ENCODE results near the gene LCP2.
A peak's percentile ranks its signal among the peaks of the same experiment; 100 is the strongest.

Gene LCP2

DNA sequence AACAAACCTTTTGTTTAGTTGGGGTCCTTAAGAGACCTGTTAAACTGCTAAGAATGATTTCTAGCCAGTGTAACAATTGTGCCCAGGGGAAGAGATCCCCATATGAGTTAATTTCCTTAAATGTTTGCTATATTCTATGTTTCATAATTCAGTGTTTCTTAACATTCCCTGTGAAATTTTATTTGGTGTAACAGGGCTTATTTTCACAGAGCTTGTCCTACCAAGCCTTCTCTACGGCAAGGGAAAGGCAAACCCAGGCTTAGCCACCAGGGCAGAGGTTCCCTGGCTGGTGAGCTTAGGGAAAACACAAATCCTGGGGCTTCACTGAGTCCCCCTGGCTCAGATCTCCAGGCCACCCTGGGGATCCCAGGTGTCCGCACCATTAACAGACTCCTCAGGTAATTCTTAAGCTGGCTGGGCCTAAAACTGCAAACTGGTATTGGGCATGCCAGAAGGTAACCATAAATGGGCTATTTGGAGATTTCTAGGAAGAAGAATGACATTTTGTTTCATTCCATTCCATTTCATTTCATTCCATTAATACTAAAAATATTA lies 17.0 kb upstream of the LCP2 start:
- H3K9ac ChIP-seq (ENCODE audit: low read length), result peak overlapping the region; percentile 47
- H3K4me3 ChIP-seq (ENCODE audit: low read length), result no peak overlapping the region
- peaks cover 52% of the 10 kb centered on the region for H3K4me1 ChIP-seq (ENCODE audit: control insufficient read depth, insufficient read depth, low read length)
- no peaks in the 10 kb centered on the region for H3K9me3 ChIP-seq (ENCODE audit: control insufficient read depth, low read length)
- no peak for DNase-seq (ENCODE audit: low read depth)
- H3K36me3 ChIP-seq (ENCODE audit: control insufficient read depth, insufficient read depth, low read length, severe bottlenecking), result no peaks in the 10 kb centered on the region
- peaks cover 20% of the 10 kb centered on the region for H3K27me3 ChIP-seq (replicated peaks; ENCODE audit: control insufficient read depth, insufficient read depth, low read length)

DNA sequence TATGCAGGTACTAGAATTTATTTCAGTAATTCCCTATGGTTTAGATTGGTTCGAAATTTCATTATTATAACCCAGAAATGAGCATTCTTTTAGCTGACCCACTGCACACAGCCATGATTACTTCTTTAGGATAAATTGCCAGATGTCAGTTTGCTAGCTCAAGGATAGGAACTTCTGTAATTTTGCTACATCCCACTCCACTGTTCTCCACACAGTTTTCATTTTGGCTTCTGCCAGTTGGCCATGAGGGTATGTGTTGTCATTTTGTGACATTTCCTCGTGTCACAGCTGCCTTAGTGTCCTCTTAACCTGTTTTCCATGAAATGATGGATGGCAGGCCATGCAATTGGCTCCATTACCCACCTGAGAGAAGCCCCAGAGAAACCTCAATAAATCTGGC lies 16.2 kb upstream of the LCP2 start:
- no peak for DNase-seq (ENCODE audit: low read depth)
- Histone ChIP-seq H3K4me3 (ENCODE audit: low read length) (no peak overlapping the region), H3K9ac (ENCODE audit: low read length) (no peak overlapping the region), H3K27me3 (replicated peaks; ENCODE audit: control insufficient read depth, insufficient read depth, low read length) (peaks cover 12% of the 10 kb centered on the region), H3K4me1 (ENCODE audit: control insufficient read depth, insufficient read depth, low read length) (peaks cover 55% of the 10 kb centered on the region), H3K36me3 (ENCODE audit: control insufficient read depth, insufficient read depth, low read length, severe bottlenecking) (no peaks in the 10 kb centered on the region), H3K9me3 (ENCODE audit: control insufficient read depth, low read length) (no peaks in the 10 kb centered on the region)

DNA sequence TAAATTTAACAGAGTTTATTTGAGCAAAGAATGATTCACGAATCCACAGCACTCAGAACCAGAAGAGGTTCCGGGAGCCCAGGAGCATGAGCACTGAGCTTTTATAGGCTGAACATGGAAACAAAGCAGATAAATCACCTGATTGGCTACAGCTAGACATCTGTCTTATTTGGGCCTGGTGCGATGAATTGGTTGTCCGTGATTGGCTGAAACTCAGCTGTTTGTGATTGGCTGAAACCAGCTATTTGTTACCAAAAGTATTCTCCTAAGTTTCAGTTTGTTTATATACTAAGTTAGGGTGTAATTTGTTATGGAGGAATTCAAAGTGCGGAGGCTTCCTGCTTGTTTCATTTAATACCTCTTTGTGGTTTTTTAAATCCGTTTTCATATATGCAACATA lies 15.8 kb upstream of the LCP2 start:
- no peak for DNase-seq (ENCODE audit: low read depth)
- peaks cover 9% of the 10 kb centered on the region for H3K27me3 ChIP-seq (replicated peaks; ENCODE audit: control insufficient read depth, insufficient read depth, low read length)
- H3K9ac ChIP-seq (ENCODE audit: low read length), result no peak overlapping the region
- H3K9me3 ChIP-seq (ENCODE audit: control insufficient read depth, low read length), result no peaks in the 10 kb centered on the region
- H3K4me3 ChIP-seq (ENCODE audit: low read length), result no peak overlapping the region
- no peaks in the 10 kb centered on the region for H3K36me3 ChIP-seq (ENCODE audit: control insufficient read depth, insufficient read depth, low read length, severe bottlenecking)
- peaks cover 55% of the 10 kb centered on the region for H3K4me1 ChIP-seq (ENCODE audit: control insufficient read depth, insufficient read depth, low read length)

DNA sequence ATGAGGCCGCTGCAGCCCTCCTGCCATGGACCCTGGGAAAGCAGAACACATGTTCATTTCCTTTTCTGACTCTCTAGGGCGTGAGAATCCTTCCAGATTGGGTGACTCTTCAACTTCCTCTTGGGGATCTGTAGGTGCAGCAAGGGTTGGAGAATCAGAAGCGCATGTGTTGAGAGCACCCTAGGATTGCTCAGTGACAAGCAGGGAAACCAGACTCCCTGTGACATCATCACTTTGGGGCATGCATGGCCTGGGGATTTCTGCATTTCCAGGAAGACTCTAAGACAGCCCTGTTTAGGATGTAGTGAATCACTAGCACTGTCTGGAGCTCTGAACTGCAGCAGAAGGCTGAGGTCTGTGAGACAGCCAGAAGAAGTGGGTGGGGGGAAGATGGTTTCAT lies 15.1 kb upstream of the LCP2 start:
- Histone ChIP-seq H3K9ac (ENCODE audit: low read length) (no peak overlapping the region), H3K4me1 (ENCODE audit: control insufficient read depth, insufficient read depth, low read length) (peaks cover 57% of the 10 kb centered on the region), H3K27me3 (replicated peaks; ENCODE audit: control insufficient read depth, insufficient read depth, low read length) (peaks cover 3% of the 10 kb centered on the region), H3K4me3 (ENCODE audit: low read length) (no peak overlapping the region), H3K36me3 (ENCODE audit: control insufficient read depth, insufficient read depth, low read length, severe bottlenecking) (no peaks in the 10 kb centered on the region), H3K9me3 (ENCODE audit: control insufficient read depth, low read length) (no peaks in the 10 kb centered on the region)
- DNase-seq (ENCODE audit: low read depth), result no peak

DNA sequence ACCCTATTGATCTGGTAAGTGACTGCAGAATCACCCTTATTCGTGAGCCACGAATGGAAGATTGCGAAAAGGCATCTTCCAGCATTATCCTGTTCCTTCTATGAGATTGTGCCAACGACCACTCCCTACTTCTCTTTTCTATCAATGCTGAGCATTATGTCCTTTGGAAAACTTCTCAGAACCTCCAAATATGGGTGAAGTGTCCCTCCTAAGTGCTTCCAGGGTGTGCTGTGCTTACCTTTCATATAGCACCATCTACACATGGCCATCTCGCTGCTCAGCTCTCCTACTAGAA lies 14.7 kb upstream of the LCP2 start:
- H3K9me3 ChIP-seq (ENCODE audit: control insufficient read depth, low read length), result no peaks in the 10 kb centered on the region
- H3K36me3 ChIP-seq (ENCODE audit: control insufficient read depth, insufficient read depth, low read length, severe bottlenecking), result no peaks in the 10 kb centered on the region
- H3K4me1 ChIP-seq (ENCODE audit: control insufficient read depth, insufficient read depth, low read length), result peaks cover 62% of the 10 kb centered on the region
- peaks cover 3% of the 10 kb centered on the region for H3K27me3 ChIP-seq (replicated peaks; ENCODE audit: control insufficient read depth, insufficient read depth, low read length)
- H3K9ac ChIP-seq (ENCODE audit: low read length), result no peak overlapping the region
- no peak overlapping the region for H3K4me3 ChIP-seq (ENCODE audit: low read length)
- DNase-seq (ENCODE audit: low read depth), result no peak

DNA sequence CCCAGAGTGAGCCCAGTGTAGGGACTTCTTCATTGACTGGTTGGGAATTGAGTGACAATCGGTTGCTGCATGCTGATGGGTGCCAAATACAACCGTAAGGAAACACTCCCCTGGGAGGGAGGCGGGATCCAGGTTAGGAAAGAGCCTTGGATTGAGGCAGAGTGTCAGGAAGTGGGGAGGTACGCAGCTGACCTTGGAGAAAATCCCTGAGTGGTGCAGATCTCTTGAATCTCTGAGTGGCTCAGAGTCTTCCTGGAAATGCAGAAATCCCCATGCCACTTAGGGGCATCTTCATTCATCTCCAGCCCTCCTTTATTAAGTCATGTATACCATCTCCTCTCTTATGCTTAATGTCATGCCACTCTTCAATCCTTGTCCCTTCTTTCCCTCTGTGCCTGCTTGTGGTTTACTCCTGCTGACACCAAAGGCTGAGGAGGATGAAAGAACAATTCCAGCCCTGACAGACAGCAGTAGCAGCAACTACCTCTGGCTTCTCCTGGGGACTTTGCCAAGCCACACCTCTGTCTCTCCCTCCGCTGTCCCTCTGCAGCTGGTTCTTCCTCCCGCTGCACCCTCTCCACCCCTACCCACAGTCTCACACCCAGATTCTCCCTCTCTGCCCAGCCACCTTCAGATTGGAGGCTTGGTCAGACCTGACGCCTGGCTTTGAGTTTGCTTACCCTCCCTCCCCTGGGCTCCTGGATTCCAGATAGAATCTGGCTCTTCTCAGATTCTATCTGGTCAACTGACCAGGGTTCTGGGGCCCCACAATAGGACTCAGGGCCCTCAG lies 14.1 kb upstream of the LCP2 start:
- Histone ChIP-seq H3K9me3 (ENCODE audit: control insufficient read depth, low read length) (no peaks in the 10 kb centered on the region), H3K27me3 (replicated peaks; ENCODE audit: control insufficient read depth, insufficient read depth, low read length) (peaks cover 3% of the 10 kb centered on the region), H3K36me3 (ENCODE audit: control insufficient read depth, insufficient read depth, low read length, severe bottlenecking) (no peaks in the 10 kb centered on the region), H3K4me3 (ENCODE audit: low read length) (no peak overlapping the region), H3K4me1 (ENCODE audit: control insufficient read depth, insufficient read depth, low read length) (peaks cover 67% of the 10 kb centered on the region), H3K9ac (ENCODE audit: low read length) (no peak overlapping the region)
- no peak for DNase-seq (ENCODE audit: low read depth)

DNA sequence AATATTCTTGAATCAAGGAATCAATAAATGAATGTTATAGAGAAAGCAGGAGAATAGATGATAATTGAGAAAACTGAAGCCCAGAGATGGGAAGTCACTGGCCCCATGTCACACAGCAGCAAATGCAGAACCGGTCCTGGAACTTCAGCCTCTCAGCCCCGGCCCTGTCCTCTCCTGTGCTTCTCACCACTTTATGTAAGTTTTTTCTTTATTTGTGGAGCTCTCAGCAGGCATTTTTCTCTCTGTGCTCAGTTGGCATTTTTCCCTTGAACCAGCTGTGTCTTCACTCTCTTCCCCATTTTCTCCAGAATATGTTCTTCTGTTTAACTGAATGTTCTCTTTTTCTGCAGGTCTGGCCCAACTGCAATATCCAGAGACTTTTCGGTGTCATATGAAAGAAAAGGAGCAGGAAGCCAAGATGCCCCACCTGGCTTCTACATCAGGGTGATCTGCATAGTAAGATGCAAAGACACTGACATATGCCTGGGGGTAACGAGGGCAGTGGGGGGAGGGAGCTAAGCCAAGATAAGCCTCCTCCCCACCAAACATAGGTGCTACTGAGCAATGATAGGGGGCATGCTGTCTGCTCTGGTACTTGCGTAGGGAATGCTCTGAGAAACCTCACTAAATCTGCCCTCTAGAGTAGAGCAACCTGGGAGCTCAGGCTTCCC lies 12.8 kb upstream of the LCP2 start:
- H3K4me3 ChIP-seq (ENCODE audit: low read length), result no peak overlapping the region
- no peaks in the 10 kb centered on the region for H3K9me3 ChIP-seq (ENCODE audit: control insufficient read depth, low read length)
- H3K27me3 ChIP-seq (replicated peaks; ENCODE audit: control insufficient read depth, insufficient read depth, low read length), result peaks cover 3% of the 10 kb centered on the region
- H3K36me3 ChIP-seq (ENCODE audit: control insufficient read depth, insufficient read depth, low read length, severe bottlenecking), result no peaks in the 10 kb centered on the region
- peak overlapping the region; percentile 20 for H3K9ac ChIP-seq (ENCODE audit: low read length)
- H3K4me1 ChIP-seq (ENCODE audit: control insufficient read depth, insufficient read depth, low read length), result peaks cover 73% of the 10 kb centered on the region
- DNase-seq (ENCODE audit: low read depth), result no peak

DNA sequence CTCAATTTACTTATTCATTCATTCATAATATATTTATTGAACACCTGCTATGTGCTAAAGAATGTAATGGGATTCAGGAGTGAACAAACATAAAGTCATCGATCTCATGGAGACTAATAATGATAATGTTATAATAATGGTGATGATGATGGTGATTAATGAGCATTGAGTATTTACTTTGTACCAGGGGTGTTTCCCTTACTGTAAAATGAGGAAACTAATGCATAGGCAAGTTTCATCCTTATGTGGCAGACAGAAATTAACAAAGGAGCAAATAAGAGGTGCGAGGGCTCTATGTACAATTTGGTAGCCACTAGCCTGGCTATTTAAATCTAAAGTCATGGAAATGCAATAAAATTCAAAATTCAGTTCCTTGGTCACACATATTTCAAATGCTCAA lies 11.1 kb upstream of the LCP2 start:
- H3K27me3 ChIP-seq (replicated peaks; ENCODE audit: control insufficient read depth, insufficient read depth, low read length), result peaks cover 3% of the 10 kb centered on the region
- DNase-seq (ENCODE audit: low read depth), result no peak
- no peak overlapping the region for H3K9ac ChIP-seq (ENCODE audit: low read length)
- no peaks in the 10 kb centered on the region for H3K9me3 ChIP-seq (ENCODE audit: control insufficient read depth, low read length)
- no peak overlapping the region for H3K4me3 ChIP-seq (ENCODE audit: low read length)
- peaks cover 56% of the 10 kb centered on the region for H3K4me1 ChIP-seq (ENCODE audit: control insufficient read depth, insufficient read depth, low read length)
- no peaks in the 10 kb centered on the region for H3K36me3 ChIP-seq (ENCODE audit: control insufficient read depth, insufficient read depth, low read length, severe bottlenecking)

DNA sequence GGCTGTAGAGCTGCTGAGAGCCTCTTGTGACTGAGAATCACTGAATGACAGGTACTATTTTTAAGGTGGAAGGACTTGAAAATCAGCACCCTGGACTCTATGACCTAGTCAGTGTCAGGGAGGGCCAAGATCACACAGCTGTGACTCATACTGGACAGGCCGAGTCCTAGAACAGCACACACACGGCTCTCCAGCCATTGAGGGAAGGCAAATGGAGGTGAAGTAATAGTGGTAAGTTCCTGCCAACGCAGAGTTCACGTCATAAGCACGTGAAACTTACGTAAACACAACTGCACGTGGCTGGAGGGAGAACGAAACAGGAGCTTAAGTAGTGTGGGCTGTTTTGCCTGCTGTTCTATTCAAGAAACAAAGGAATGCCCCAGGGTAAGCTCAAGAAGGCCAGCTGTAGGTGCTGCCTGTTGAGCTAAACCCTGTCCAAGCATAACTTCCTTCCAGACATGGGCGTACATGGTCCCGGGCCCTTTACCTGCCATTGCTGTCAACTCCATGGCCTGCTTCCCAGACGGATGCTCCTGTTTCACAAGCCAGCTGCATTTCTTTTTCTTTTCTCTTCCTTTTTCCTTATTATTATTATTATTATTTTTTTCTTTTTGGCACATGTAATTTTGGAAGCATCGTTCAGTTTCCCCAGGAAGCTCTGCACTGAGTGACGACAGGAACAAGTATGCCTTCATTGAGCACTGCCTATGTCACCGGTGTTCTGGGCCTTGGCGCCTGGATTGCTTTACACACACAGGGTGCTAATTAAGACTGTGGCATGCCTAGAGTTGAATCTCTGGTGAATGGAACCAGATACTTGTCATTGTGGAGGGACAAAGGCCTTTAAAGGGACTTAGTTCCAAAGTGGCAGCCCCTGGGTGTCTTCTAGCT lies 10.2 kb upstream of the LCP2 start:
- Histone ChIP-seq H3K9me3 (ENCODE audit: control insufficient read depth, low read length) (no peaks in the 10 kb centered on the region), H3K9ac (ENCODE audit: low read length) (no peak overlapping the region), H3K4me3 (ENCODE audit: low read length) (no peak overlapping the region), H3K36me3 (ENCODE audit: control insufficient read depth, insufficient read depth, low read length, severe bottlenecking) (no peaks in the 10 kb centered on the region), H3K27me3 (replicated peaks; ENCODE audit: control insufficient read depth, insufficient read depth, low read length) (peaks cover 3% of the 10 kb centered on the region), H3K4me1 (ENCODE audit: control insufficient read depth, insufficient read depth, low read length) (peaks cover 51% of the 10 kb centered on the region)
- no peak for DNase-seq (ENCODE audit: low read depth)

DNA sequence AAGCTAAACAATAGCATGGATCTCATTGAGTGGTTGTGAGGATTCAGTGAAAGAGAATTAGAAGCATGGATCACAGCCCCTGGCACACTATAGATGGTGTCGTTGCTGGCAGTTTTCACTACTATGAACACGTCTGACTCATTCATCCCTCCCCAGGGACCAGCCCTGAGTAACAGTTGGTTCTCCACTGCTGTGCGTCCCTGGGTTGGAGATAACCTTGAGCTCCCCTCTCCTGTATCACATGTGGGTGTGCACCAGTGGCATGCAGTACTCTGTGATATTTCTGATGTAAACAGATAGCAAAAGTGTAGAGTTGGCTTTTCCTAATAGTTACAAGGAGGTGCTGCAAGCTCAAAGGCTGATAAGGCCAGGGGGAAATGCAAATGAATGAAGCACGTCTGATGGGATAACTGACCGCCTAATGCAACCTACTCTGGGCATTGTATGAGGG lies 8.8 kb upstream of the LCP2 start:
- Histone ChIP-seq H3K27me3 (replicated peaks; ENCODE audit: control insufficient read depth, insufficient read depth, low read length) (peaks cover 8% of the 10 kb centered on the region), H3K4me3 (ENCODE audit: low read length) (no peak overlapping the region), H3K9me3 (ENCODE audit: control insufficient read depth, low read length) (no peaks in the 10 kb centered on the region), H3K9ac (ENCODE audit: low read length) (no peak overlapping the region), H3K4me1 (ENCODE audit: control insufficient read depth, insufficient read depth, low read length) (peaks cover 41% of the 10 kb centered on the region), H3K36me3 (ENCODE audit: control insufficient read depth, insufficient read depth, low read length, severe bottlenecking) (no peaks in the 10 kb centered on the region)
- no peak for DNase-seq (ENCODE audit: low read depth)

DNA sequence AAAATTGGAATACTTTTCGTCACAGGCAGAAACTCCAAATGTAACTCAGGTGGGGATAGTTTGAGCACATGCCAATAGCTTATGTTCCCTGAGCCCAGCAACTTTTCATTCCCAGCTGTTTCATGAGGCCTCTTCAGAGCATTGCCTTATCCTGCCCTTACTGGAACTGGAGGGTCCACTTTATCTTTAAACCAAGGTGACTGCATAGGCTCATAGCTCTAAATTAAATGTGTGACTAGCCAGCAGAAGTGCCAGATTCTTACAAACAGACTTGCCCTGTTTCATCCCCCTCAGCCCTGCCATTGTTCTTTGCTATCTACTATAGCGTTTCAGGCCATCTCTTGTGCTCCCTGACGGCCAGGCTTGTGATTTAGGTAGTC lies 8.1 kb upstream of the LCP2 start:
- H3K4me3 ChIP-seq (ENCODE audit: low read length), result no peak overlapping the region
- no peaks in the 10 kb centered on the region for H3K36me3 ChIP-seq (ENCODE audit: control insufficient read depth, insufficient read depth, low read length, severe bottlenecking)
- DNase-seq (ENCODE audit: low read depth), result no peak
- peaks cover 35% of the 10 kb centered on the region for H3K4me1 ChIP-seq (ENCODE audit: control insufficient read depth, insufficient read depth, low read length)
- no peak overlapping the region for H3K9ac ChIP-seq (ENCODE audit: low read length)
- H3K9me3 ChIP-seq (ENCODE audit: control insufficient read depth, low read length), result no peaks in the 10 kb centered on the region
- peaks cover 8% of the 10 kb centered on the region for H3K27me3 ChIP-seq (replicated peaks; ENCODE audit: control insufficient read depth, insufficient read depth, low read length)
